A549 (cell line): ENCODE data around the gene GBF1. TPM values are rescaled to one million over a fixed set of nuclear protein-coding genes. Genes with fewer than 3 reads are reported as not detected.

ENCODE experiments used
- ATAC-seq, 2 experiments: fragments of 200-7000 bp in 1 of 2; fragments of >200 bp in 1 of 2; cut with Nextera tagmentation in 1 of 2; cut with Tn5 transposase in 1 of 2; 3 replicates each; pipeline versions ENCODE4 v1.8.0 to v1.9.1; 2018 to 2020; ENCODE audit warnings: mild to moderate bottlenecking in 1 of 2, moderate library complexity in 1 of 2
- CTCF ChIA-PET: fragments of 300-600 bp; sonication (Branson Sonifier 250); formaldehyde crosslinking; extraction: SDS; loops from one replicate; lab custom pipeline; 2021; ENCODE audit warnings: antibody characterized with exemption, inconsistent platforms; lab: Yijun Ruan, JAX
- POLR2A ChIA-PET: fragments of 350-600 bp; formaldehyde crosslinking; extraction: SDS; loops from one replicate; lab custom pipeline; 2021; ENCODE audit warnings: antibody characterized with exemption, inconsistent platforms; lab: Yijun Ruan, JAX
- DNase-seq, 2 experiments: peaks; one replicate each; pipeline versions ENCODE4 v3.0.0 to v3.0.0-alpha.2; 2011 to 2016; ENCODE audit warnings: low read depth in 1 of 2, low spot score in 1 of 2
- FAIRE-seq: peaks from 2 replicates; lab custom pipeline; 2011; peaks lifted over from hg19 to GRCh38; lab: Jason Lieb, UNC
- H3K27ac ChIP-seq, 2 experiments: fragments of >200 bp; sonication (Bioruptor Twin); formaldehyde crosslinking; 3 replicates each; pipeline ENCODE4 v1.5.1; 2016 to 2017
- H3K4me1 ChIP-seq: fragments of >200 bp; sonication (Bioruptor Twin); formaldehyde crosslinking; 3 replicates; pipeline ENCODE4 v1.6.1; 2016
- H3K4me2 ChIP-seq: fragments of >200 bp; sonication (Bioruptor Twin); formaldehyde crosslinking; 3 replicates; pipeline ENCODE4 v1.6.1; 2016
- H3K4me3 ChIP-seq: fragments of >200 bp; sonication (Bioruptor Twin); formaldehyde crosslinking; 3 replicates; pipeline ENCODE4 v1.5.1; 2016
- H3K9me3 ChIP-seq: fragments of >200 bp; sonication (Bioruptor Twin); formaldehyde crosslinking; 3 replicates; pipeline ENCODE4 v1.6.1; 2016
- CEBPB ChIP-seq, 2 experiments: fragments of >200 bp in 1 of 2; sonication (Bioruptor Twin) in 1 of 2; formaldehyde crosslinking in 1 of 2; IDR thresholded peaks; 2 replicates each; pipeline ENCODE4 v1.6.1; 2012 to 2016
- CHD2 ChIP-seq: fragments of 150-350 bp; IDR thresholded peaks from 2 replicates; pipeline ENCODE4 v1.6.1; 2014; ENCODE audit warnings: low read length; ENCODE audit not compliant: partially characterized antibody
- CTCF ChIP-seq: fragments of >200 bp; sonication (Bioruptor Twin); formaldehyde crosslinking; IDR thresholded peaks from 3 replicates; pipeline ENCODE4 v1.5.1; 2016
- E2F6 ChIP-seq: IDR thresholded peaks from 2 replicates; pipeline ENCODE4 v1.6.1; 2012; ENCODE audit warnings: low read depth, borderline replicate concordance
- ESRRA ChIP-seq: fragments of 150-350 bp; IDR thresholded peaks from 2 replicates; pipeline ENCODE4 v1.6.1; 2014; ENCODE audit warnings: mild to moderate bottlenecking, low read length, borderline replicate concordance
- FOSB ChIP-seq: fragments of 250-450 bp; sonication (Bioruptor Pico); IDR thresholded peaks from 2 replicates; pipeline ENCODE4 v1.5.0; 2020; ENCODE audit warnings: mild to moderate bottlenecking, moderate library complexity
- GATA3 ChIP-seq: IDR thresholded peaks from 2 replicates; pipeline ENCODE4 v1.6.1; 2012; ENCODE audit warnings: borderline replicate concordance
- HDAC2 ChIP-seq: fragments of 200-600 bp; sonication (generic); IDR thresholded peaks from 2 replicates; pipeline ENCODE4 v1.6.1; 2016
- HOXA7 ChIP-seq: fragments of 250-450 bp; sonication (Bioruptor Pico); IDR thresholded peaks from 2 replicates; pipeline ENCODE4 v1.5.0; 2020; ENCODE audit warnings: mild to moderate bottlenecking, moderate library complexity
- HOXB13 ChIP-seq: fragments of 250-450 bp; sonication (Bioruptor Pico); IDR thresholded peaks from 2 replicates; pipeline ENCODE4 v1.5.0; 2020; ENCODE audit warnings: low read depth, mild to moderate bottlenecking, moderate library complexity
- HOXB5 ChIP-seq: fragments of 250-450 bp; sonication (Bioruptor Pico); IDR thresholded peaks from 2 replicates; pipeline ENCODE4 v1.5.0; 2020; ENCODE audit warnings: mild to moderate bottlenecking, moderate library complexity
- JUN ChIP-seq, 2 experiments: fragments of >200 bp; sonication (Bioruptor Twin); formaldehyde crosslinking; IDR thresholded peaks; 2 replicates in 1 of 2; 3 replicates in 1 of 2; pipeline ENCODE4 v1.6.1; 2016 to 2017
- MYC ChIP-seq: IDR thresholded peaks from 2 replicates; pipeline ENCODE4 v1.6.1; 2012; ENCODE audit warnings: mild to moderate bottlenecking, inconsistent platforms, low read length, improper control_type of control experiment, borderline replicate concordance
- NFE2L2 ChIP-seq: fragments of 150-350 bp; conservative IDR thresholded peaks from 2 replicates; pipeline ENCODE4 v1.6.1; 2014; ENCODE audit warnings: low read length
- POLR2A ChIP-seq: IDR thresholded peaks from 2 replicates; pipeline ENCODE4 v1.6.1; 2012; ENCODE audit warnings: mild to moderate bottlenecking, low read length
- RAD21 ChIP-seq, 2 experiments: fragments of >200 bp in 1 of 2; sonication (Bioruptor Twin) in 1 of 2; formaldehyde crosslinking in 1 of 2; IDR thresholded peaks in 1 of 2; conservative IDR thresholded peaks in 1 of 2; 2 replicates in 1 of 2; 3 replicates in 1 of 2; pipeline ENCODE4 v1.6.1; 2012 to 2018; ENCODE audit warnings: inconsistent platforms in 1 of 2
- RCOR1 ChIP-seq: fragments of 150-350 bp; IDR thresholded peaks from 2 replicates; pipeline ENCODE4 v1.6.1; 2014; ENCODE audit warnings: antibody characterized with exemption, low read length, low read depth
- REST ChIP-seq: fragments of 200-600 bp; sonication (generic); IDR thresholded peaks from 2 replicates; pipeline ENCODE4 v1.6.1; 2016; ENCODE audit warnings: antibody characterized with exemption, mild to moderate bottlenecking, moderate library complexity
- RFX5 ChIP-seq: fragments of 450-650 bp; IDR thresholded peaks from 2 replicates; pipeline ENCODE4 v1.7.1; 2014; ENCODE audit warnings: antibody characterized with exemption, mild to moderate bottlenecking, moderate library complexity
- SMC3 ChIP-seq: fragments of >200 bp; sonication (Bioruptor Twin); formaldehyde crosslinking; IDR thresholded peaks from 3 replicates; pipeline ENCODE4 v1.6.1; 2018; ENCODE audit warnings: inconsistent platforms
- USF2 ChIP-seq: fragments of 450-650 bp; IDR thresholded peaks from 2 replicates; pipeline ENCODE4 v1.6.1; 2014; ENCODE audit warnings: antibody characterized with exemption
- ZC3H11A ChIP-seq: fragments of 450-650 bp; IDR thresholded peaks from 2 replicates; pipeline ENCODE4 v1.6.1; 2014; ENCODE audit warnings: antibody characterized with exemption, mild to moderate bottlenecking
- WGBS: methylation state at CpG from one replicate; pipeline ENCODE4 v1.1.6; 2017; ENCODE audit errors: missing lambda C conversion rate; 5-methylcytosine and 5-hydroxymethylcytosine counted together
- polyA plus RNA-seq, 4 experiments: library from polyadenylated mRNA; depleted of rRNA in 3 of 4; stranded (reverse); fragments of >200 nt; fragmentation: RNase III in 1 of 4; extraction: RNeasy Plus Mini Kit Qiagen cat#74134 plus additional on column Dnase treatment in 1 of 4; gene quantifications; 2 replicates in 3 of 4; 3 replicates in 1 of 4; pipeline ENCODE4 v1.2.3, GENCODE V29; 2011 to 2017

GBF1 gene
- polyA plus RNA-seq, 2 of the 4 experiments (the other 2 are of a cell fraction): 20.4 to 21.3 TPM

GRCh38 chr10:102342458-102342857 lies 97.1 kb downstream of the GBF1 start:
- FAIRE-seq (no peak), ATAC-seq (no peak), DNase-seq (no peak)
- POLR2A ChIA-PET: interaction anchor here (0.7 kb wide), 1 partner anchor 12 kb away, joined by 3 read pairs; no protein-coding TSS in a partner anchor
- Histone ChIP-seq H3K4me1 (peaks cover 4% of the 10 kb centered on the region; the same call in 1 of the 3 replicates), H3K27ac (0 out of 6 replicates have a peak overlapping the region, but pooled peaks of 1 of the 2 experiments have one; percentile 13), H3K4me2 (no peak overlapping the region), H3K4me3 (no peak overlapping the region), H3K9me3 (no peaks in the 10 kb centered on the region)
- TF ChIP-seq MYC (no peak), ZC3H11A (no peak), POLR2A (no peak), RFX5 (no peak)
- 42% methylated on average over 2 of the region's 2 CpGs for WGBS
- CTCF ChIA-PET: interaction anchor here (1.3 to 24.0 kb wide), 3 partner anchors 10 to 113 kb away, joined by 4 to 886 read pairs (median 23); partner anchors contain the start of genes ELOVL3 and PITX3

GRCh38 chr10:102342958-102343357 lies 97.6 kb downstream of the GBF1 start:
- peaks cover 4% of the 10 kb centered on the region; the same call in 1 of the 3 replicates for H3K4me1 ChIP-seq
- no peak overlapping the region for H3K4me3 ChIP-seq
- ATAC-seq (no peak), FAIRE-seq (no peak), DNase-seq (no peak)
- CTCF ChIA-PET: interaction anchor here (1.3 to 24.0 kb wide), 3 partner anchors 10 to 113 kb away, joined by 4 to 886 read pairs (median 23); partner anchors contain the start of genes ELOVL3 and PITX3
- WGBS: 90% methylated on average over 3 of the region's 3 CpGs
- no peaks in the 10 kb centered on the region for H3K9me3 ChIP-seq
- no peak overlapping the region for H3K27ac ChIP-seq
- H3K4me2 ChIP-seq: no peak overlapping the region
- POLR2A ChIA-PET: interaction anchor here (0.6 kb wide), 1 partner anchor 113 kb away, joined by 4 read pairs; no protein-coding TSS in a partner anchor
- TF ChIP-seq E2F6 (no peak), HOXB5 (CRISPR knock-in tag) (no peak), CHD2 (no peak), JUN (IDR thresholded peaks at IDR 0.05) (no peak), CEBPB (IDR thresholded peaks at IDR 0.05) (no peak), RCOR1 (no peak), HOXA7 (CRISPR knock-in tag) (no peak), ESRRA (no peak)

GRCh38 chr10:102344067-102344466 lies 98.7 kb downstream of the GBF1 start:
- Histone ChIP-seq H3K9me3 (no peaks in the 10 kb centered on the region), H3K4me3 (no peak overlapping the region), H3K4me1 (peaks cover 4% of the 10 kb centered on the region; the same call in 1 of the 3 replicates), H3K4me2 (no peak overlapping the region), H3K27ac (no peak overlapping the region)
- ChIA-PET CTCF (interaction anchor here (2.0 to 24.0 kb wide), 4 partner anchors 9 to 176 kb away, joined by 5 to 886 read pairs (median 62); partner anchors contain the start of genes ELOVL3 and PITX3), POLR2A (no interaction called here)
- DNase-seq (no peak), ATAC-seq (no peak), FAIRE-seq (no peak)
- WGBS: 56% methylated on average over 3 of the region's 3 CpGs
- TF ChIP-seq FOSB (CRISPR knock-in tag) (no peak), USF2 (no peak), NFE2L2 (no peak), RCOR1 (no peak), HOXB13 (no peak), GATA3 (no peak)

GRCh38 chr10:102347236-102347828 lies 102.0 kb downstream of the GBF1 start:
- Histone ChIP-seq H3K4me2 (no peak overlapping the region), H3K4me3 (no peak overlapping the region), H3K9me3 (no peaks in the 10 kb centered on the region), H3K4me1 (peaks cover 4% of the 10 kb centered on the region; the same call in 1 of the 3 replicates), H3K27ac (no peak overlapping the region)
- ChIA-PET POLR2A (interaction anchor here (0.8 kb wide), 1 partner anchor 117 kb away, joined by 3 read pairs; no protein-coding TSS in a partner anchor), CTCF (interaction anchor here (0.6 to 24.0 kb wide), 29 partner anchors 8 to 186 kb away, joined by 3 to 886 read pairs (median 4); partner anchors contain the start of genes ELOVL3 and PITX3)
- ATAC-seq (peak; percentile 87 to 91), DNase-seq (peak; percentile 58 to 76), FAIRE-seq (no peak)
- 58% methylated on average over 2 of the region's 2 CpGs for WGBS
- no peak for TF ChIP-seq RFX5
- TF ChIP-seq RAD21 (conservative IDR thresholded peaks at IDR 0.05 in 1 of 2, IDR thresholded peaks at IDR 0.05 in 1 of 2): peak; percentile 74 to 79
- TF ChIP-seq CTCF: peak; percentile 67
- no peak for TF ChIP-seq REST
- no peak for TF ChIP-seq HDAC2
- TF ChIP-seq SMC3: peak; percentile 70
